Lower leg skin (tissue), 3 donors: ENCODE data around the gene KSR2.

Source experiments
- POLR2A ChIP-seq, 2 donors: fragments of 450-650 bp; IDR thresholded peaks; one replicate each; pipeline ENCODE4 v1.6.1; 2016 to 2017; ENCODE audit warnings: antibody characterized with exemption in 2 of 2, mild to moderate bottlenecking in 1 of 2, moderate library complexity in 1 of 2
- TF ChIP-seq, protein P1 (sequence below), 3 donors: fragments of 450-650 bp; IDR thresholded peaks; one replicate each; pipeline ENCODE4 v1.5.1; 2016; ENCODE audit warnings: antibody characterized with exemption in 3 of 3, mild to moderate bottlenecking in 3 of 3, moderate library complexity in 2 of 3

DNA sequence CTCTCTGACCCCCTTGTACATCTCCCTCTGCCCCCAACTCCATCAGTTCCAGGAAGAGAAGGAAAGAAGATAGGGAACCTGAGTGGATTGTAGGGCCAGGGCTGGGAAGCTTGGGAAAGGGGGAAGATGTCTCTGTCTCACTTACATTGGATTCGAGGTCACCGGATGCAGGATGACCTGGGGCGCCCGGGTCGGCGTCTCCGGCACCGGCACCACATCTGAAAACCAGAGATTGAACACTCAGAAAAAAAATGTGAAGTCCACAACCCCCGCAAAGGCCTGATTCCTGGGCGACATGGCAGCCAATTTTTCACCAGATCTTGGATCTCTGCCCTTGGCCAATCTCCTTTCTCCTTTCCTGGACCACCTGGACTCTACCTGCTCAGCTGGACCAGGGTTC is 438.0 kb downstream of the KSR2 start:
- TF ChIP-seq, protein P1, sequence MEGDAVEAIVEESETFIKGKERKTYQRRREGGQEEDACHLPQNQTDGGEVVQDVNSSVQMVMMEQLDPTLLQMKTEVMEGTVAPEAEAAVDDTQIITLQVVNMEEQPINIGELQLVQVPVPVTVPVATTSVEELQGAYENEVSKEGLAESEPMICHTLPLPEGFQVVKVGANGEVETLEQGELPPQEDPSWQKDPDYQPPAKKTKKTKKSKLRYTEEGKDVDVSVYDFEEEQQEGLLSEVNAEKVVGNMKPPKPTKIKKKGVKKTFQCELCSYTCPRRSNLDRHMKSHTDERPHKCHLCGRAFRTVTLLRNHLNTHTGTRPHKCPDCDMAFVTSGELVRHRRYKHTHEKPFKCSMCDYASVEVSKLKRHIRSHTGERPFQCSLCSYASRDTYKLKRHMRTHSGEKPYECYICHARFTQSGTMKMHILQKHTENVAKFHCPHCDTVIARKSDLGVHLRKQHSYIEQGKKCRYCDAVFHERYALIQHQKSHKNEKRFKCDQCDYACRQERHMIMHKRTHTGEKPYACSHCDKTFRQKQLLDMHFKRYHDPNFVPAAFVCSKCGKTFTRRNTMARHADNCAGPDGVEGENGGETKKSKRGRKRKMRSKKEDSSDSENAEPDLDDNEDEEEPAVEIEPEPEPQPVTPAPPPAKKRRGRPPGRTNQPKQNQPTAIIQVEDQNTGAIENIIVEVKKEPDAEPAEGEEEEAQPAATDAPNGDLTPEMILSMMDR (IDR thresholded peaks at IDR 0.05), result no peak
- TF ChIP-seq POLR2A (IDR thresholded peaks at IDR 0.05), result no peak
